T-cell (primary cell): Measurements from ENCODE around the gene ADK. TPM values are rescaled to one million over a fixed set of nuclear protein-coding genes. Genes with fewer than 3 reads are reported as not detected.
"Not testable (repeated sequence)": the region's sequence is repeated elsewhere in the genome, so short reads cannot be mapped to it uniquely, and the experiment has no call there.

Source experiments
- ATAC-seq, 4 experiments: fragments of 200-7000 bp in 3 of 4; fragments of 150-1000 bp in 1 of 4; cut with Tn5 transposase; replicated peaks in 1 of 4; 1 replicate in 3 of 4; 2 replicates in 1 of 4; pipeline ENCODE4 v1.10.0; 2021; ENCODE audit warnings: moderate library complexity in 3 of 4, mild to moderate bottlenecking in 2 of 4, moderate number of reproducible peaks in 1 of 4
- CTCF ChIA-PET, 2 donors: fragments of 300-600 bp; sonication (Branson Sonifier 250); formaldehyde crosslinking; loops; one replicate each; lab custom pipeline; 2022; ENCODE audit warnings: antibody characterized with exemption in 2 of 2; lab: Charles Lee
- POLR2A ChIA-PET, 2 donors: fragments of 300-600 bp; sonication (Branson Sonifier 250); formaldehyde crosslinking; loops; one replicate each; lab custom pipeline; 2022; ENCODE audit warnings: antibody characterized with exemption in 2 of 2; lab: Charles Lee
- DNase-seq, 35 experiments: peaks; one replicate each; pipeline versions ENCODE4 v3.0.0 to v3.0.0-alpha.2; 2013 to 2023
- H3K27ac ChIP-seq: one replicate; pipeline ENCODE4 v1.5.1; 2013; ENCODE audit warnings: low read length
- H3K27me3 ChIP-seq, 2 experiments: replicated peaks in 1 of 2; 1 replicate in 1 of 2; 2 replicates in 1 of 2; pipeline versions ENCODE4 v1.6.1 to v1.7.0; 2013; ENCODE audit warnings: low read length in 1 of 2, mixed read lengths in 1 of 2; ENCODE audit not compliant: control insufficient read depth in 2 of 2, insufficient read depth in 2 of 2; ENCODE audit errors: extremely low read depth in 1 of 2
- H3K36me3 ChIP-seq, 2 donors: 1 replicate in 1 of 2; 2 replicates in 1 of 2; pipeline versions ENCODE4 v1.6.1 to v1.7.0; 2013; ENCODE audit warnings: low read length in 1 of 2; ENCODE audit not compliant: control insufficient read depth in 2 of 2, insufficient read depth in 1 of 2; ENCODE audit errors: extremely low read depth in 1 of 2
- H3K4me1 ChIP-seq, 2 experiments: 1 replicate in 1 of 2; 2 replicates in 1 of 2; pipeline versions ENCODE4 v1.6.1 to v1.7.0; 2013; ENCODE audit warnings: low read length in 2 of 2, mixed read lengths in 1 of 2; ENCODE audit not compliant: insufficient read depth in 2 of 2, control insufficient read depth in 1 of 2; ENCODE audit errors: extremely low read depth in 1 of 2
- H3K4me3 ChIP-seq, 2 donors: 1 replicate in 1 of 2; 2 replicates in 1 of 2; pipeline versions ENCODE4 v1.5.1 to v1.7.0; 2013; ENCODE audit warnings: mild to moderate bottlenecking in 2 of 2, low read length in 1 of 2, moderate library complexity in 1 of 2; ENCODE audit not compliant: control insufficient read depth in 1 of 2; ENCODE audit errors: extremely low read depth in 1 of 2
- H3K9me3 ChIP-seq: 2 replicates; pipeline ENCODE4 v1.7.0; 2013
- H3K27ac Mint-ChIP-seq, 2 donors: one replicate each; pipeline ENCODE4 v1.8.0; 2020 to 2021; ENCODE audit warnings: mild to moderate bottlenecking in 2 of 2, mixed read lengths in 2 of 2
- H3K27me3 Mint-ChIP-seq, 2 donors: one replicate each; pipeline ENCODE4 v1.8.0; 2021 to 2022; ENCODE audit warnings: mixed read lengths in 2 of 2
- H3K36me3 Mint-ChIP-seq: one replicate; pipeline ENCODE4 v1.8.0; 2021; ENCODE audit warnings: mixed read lengths
- H3K4me1 Mint-ChIP-seq, 3 donors: one replicate each; pipeline ENCODE4 v1.8.0; 2020 to 2022; ENCODE audit warnings: mixed read lengths in 3 of 3, mild to moderate bottlenecking in 1 of 3
- H3K4me3 Mint-ChIP-seq, 3 donors: one replicate each; pipeline ENCODE4 v1.8.0; 2020 to 2022; ENCODE audit warnings: mild to moderate bottlenecking in 3 of 3, mixed read lengths in 3 of 3, moderate library complexity in 3 of 3
- H3K9me3 Mint-ChIP-seq, 3 donors: one replicate each; pipeline ENCODE4 v1.8.0; 2020 to 2022; ENCODE audit warnings: mixed read lengths in 3 of 3
- WGBS: methylation state at CpG from one replicate; pipeline ENCODE4 v1.1.5; 2013; ENCODE audit warnings: missing lambda C conversion rate; ENCODE audit not compliant: insufficient coverage; 5-methylcytosine and 5-hydroxymethylcytosine counted together
- total RNA-seq, 35 experiments: library from RNA in 6 of 35; stranded (reverse) in 6 of 35; fragments of 120-200 nt in 1 of 35; gene quantifications; one replicate each; pipeline versions ENCODE4 v1.2.1 to v1.2.4 and lab custom pipeline; 2013 to 2026

ADK gene
- total RNA-seq, 5 donors from 2014 or later (not counting 1 experiment from before 2014, with no cell fraction given) = 20.7 to 32.8 (median 23.6) TPM

GRCh38 chr10:74451127-74451829 is 300.3 kb downstream of the ADK start:
- Mint-ChIP-seq H3K4me3 (no peak overlapping the region), H3K27ac (no peak overlapping the region), H3K4me1 (peaks cover 0 to 1% (median under 1%) of the 10 kb centered on the region in 3 donors), H3K36me3 (peaks cover 13% of the 10 kb centered on the region), H3K27me3 (no peaks in the 10 kb centered on the region), H3K9me3 (peaks cover 0 to 6% (median 0%) of the 10 kb centered on the region in 3 donors)
- Histone ChIP-seq H3K36me3 (peaks cover 0 to 3% of the 10 kb centered on the region in 2 donors), H3K27me3 (no peaks in the 10 kb centered on the region), H3K4me1 (peaks cover 0 to 2% of the 10 kb centered on the region in 2 experiments), H3K4me3 (no peak overlapping the region), H3K27ac (no peak overlapping the region), H3K9me3 (no peaks in the 10 kb centered on the region)
- no peak for DNase-seq
- ChIA-PET POLR2A (interaction anchor here in 1 of 2 donors (0.7 kb wide), 1 partner anchor 471 kb away, joined by 10 read pairs; no protein-coding TSS in a partner anchor), CTCF (interaction anchor here in 1 of 2 donors (0.6 to 0.7 kb wide), 2 partner anchors 9 kb away, joined by 4 to 6 read pairs; no protein-coding TSS in a partner anchor)
- no CpG with 5 or more reads among the region's 1 CpG for WGBS
- no peak for ATAC-seq

GRCh38 chr10:74453169-74453568 is 302.1 kb downstream of the ADK start:
- Histone ChIP-seq H3K4me1 (peaks cover 0 to 2% of the 10 kb centered on the region in 2 experiments), H3K9me3 (no peaks in the 10 kb centered on the region), H3K27ac (no peak overlapping the region), H3K36me3 (peaks cover 0 to 3% of the 10 kb centered on the region in 2 donors), H3K4me3 (no peak overlapping the region), H3K27me3 (no peaks in the 10 kb centered on the region)
- WGBS = no CpG with 5 or more reads among the region's 1 CpG
- ChIA-PET POLR2A (no interaction called here), CTCF (interaction anchor here in 1 of 2 donors (1.3 kb wide), 1 partner anchor 34 kb away, joined by 4 read pairs; no protein-coding TSS in a partner anchor)
- Mint-ChIP-seq H3K4me3 (no peak overlapping the region), H3K27ac (no peak overlapping the region), H3K36me3 (peaks cover 26% of the 10 kb centered on the region), H3K9me3 (peaks cover 4 to 12% (median 5%) of the 10 kb centered on the region in 3 donors), H3K4me1 (peaks cover 0 to 5% (median 0%) of the 10 kb centered on the region in 3 donors), H3K27me3 (no peaks in the 10 kb centered on the region)
- DNase-seq = no peak
- ATAC-seq = no peak

DNA sequence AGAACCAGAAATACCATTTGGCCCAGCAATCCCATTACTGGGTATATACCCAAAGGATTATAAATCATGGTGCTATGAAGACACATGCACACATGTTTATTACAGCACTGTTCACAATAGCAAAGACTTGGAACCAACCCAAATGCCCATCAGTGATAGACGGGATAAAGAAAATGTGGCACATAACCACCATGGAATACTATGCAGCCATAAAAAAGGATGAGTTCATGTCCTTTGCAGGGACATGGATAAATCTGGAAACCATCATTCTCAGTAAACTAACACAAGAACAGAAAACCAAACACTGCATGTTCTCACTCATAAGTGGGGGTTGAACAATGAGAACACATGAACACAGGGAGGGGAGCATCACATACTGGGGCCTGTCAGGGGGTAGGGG is 306.5 kb downstream of the ADK start:
- H3K27ac Mint-ChIP-seq, H3K27ac ChIP-seq, H3K4me3 Mint-ChIP-seq, H3K9me3 ChIP-seq, H3K27me3 ChIP-seq, H3K27me3 Mint-ChIP-seq, POLR2A ChIA-PET, H3K4me3 ChIP-seq, H3K36me3 ChIP-seq, H3K4me1 ChIP-seq, DNase-seq, ATAC-seq: not testable (repeated sequence)
- Mint-ChIP-seq H3K36me3 (peaks cover 26% of the 10 kb centered on the region), H3K9me3 (peaks cover 4 to 12% (median 5%) of the 10 kb centered on the region in 3 donors), H3K4me1 (peaks cover 1 to 11% (median 2%) of the 10 kb centered on the region in 3 donors)
- CTCF ChIA-PET = interaction anchor here in 1 of 2 donors (0.7 kb wide), 1 partner anchor 221 kb away, joined by 4 read pairs; no protein-coding TSS in a partner anchor
- WGBS = 100% methylated on average over 1 of the region's 1 CpG

GRCh38 chr10:74460812-74461211 is 309.8 kb downstream of the ADK start:
- H3K36me3 ChIP-seq = no peaks in the 10 kb centered on the region
- ChIA-PET CTCF (interaction anchor here in 1 of 2 donors (0.5 kb wide), 1 partner anchor 10 kb away, joined by 6 read pairs; no protein-coding TSS in a partner anchor), POLR2A (no interaction called here)
- WGBS = no CpG with 5 or more reads among the region's 1 CpG
- H3K27ac Mint-ChIP-seq = no peak overlapping the region
- H3K4me3 ChIP-seq = no peak overlapping the region
- no peak overlapping the region for H3K27ac ChIP-seq
- peaks cover 4 to 10% (median 5%) of the 10 kb centered on the region in 3 donors for H3K9me3 Mint-ChIP-seq
- no peak for DNase-seq
- H3K36me3 Mint-ChIP-seq = peaks cover 24% of the 10 kb centered on the region
- H3K27me3 ChIP-seq = no peaks in the 10 kb centered on the region
- H3K4me1 ChIP-seq = no peaks in the 10 kb centered on the region
- H3K27me3 Mint-ChIP-seq = no peaks in the 10 kb centered on the region
- no peaks in the 10 kb centered on the region for H3K9me3 ChIP-seq
- H3K4me1 Mint-ChIP-seq = peaks cover 1 to 11% (median 2%) of the 10 kb centered on the region in 3 donors
- no peak overlapping the region for H3K4me3 Mint-ChIP-seq
- no peak for ATAC-seq

DNA sequence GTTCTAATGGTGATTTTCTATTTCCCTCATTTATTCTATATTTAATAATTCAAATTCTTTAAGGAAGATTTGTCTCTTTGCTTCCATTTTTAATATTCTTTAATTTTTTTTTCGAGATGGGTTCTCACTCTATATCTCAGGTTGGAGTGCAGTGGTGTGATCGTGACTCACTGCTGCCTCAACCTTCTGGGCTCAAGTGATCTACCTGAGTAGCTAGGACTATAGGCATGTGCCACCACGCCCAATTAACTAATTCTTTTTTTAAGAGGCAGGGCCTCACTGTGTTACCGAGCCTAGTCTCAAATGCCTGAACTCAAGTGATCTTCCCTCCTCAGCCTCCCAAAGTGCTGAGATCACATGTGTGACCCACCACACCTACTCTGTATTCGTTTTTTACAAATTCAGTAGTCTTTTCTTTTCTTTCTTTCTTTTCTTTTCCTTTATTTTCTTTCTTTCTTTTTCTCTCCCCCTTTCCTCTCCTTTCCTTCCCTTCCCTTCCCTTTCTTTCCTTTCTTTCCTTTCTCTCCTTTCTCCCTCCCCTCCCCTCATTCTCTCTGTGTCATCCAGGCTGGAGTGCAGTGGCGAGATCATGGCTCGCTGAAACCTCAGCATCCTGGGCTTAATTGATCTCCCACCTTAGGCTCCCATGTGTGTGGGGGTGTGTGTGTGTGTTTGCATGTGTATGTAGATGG is 323.1 kb downstream of the ADK start:
- WGBS = 92% methylated on average over 5 of the region's 7 CpGs
- no peak overlapping the region for H3K4me3 ChIP-seq
- DNase-seq (no peak), ATAC-seq (no peak)
- H3K27me3 ChIP-seq = no peaks in the 10 kb centered on the region
- Mint-ChIP-seq H3K27ac (no peak overlapping the region), H3K4me1 (peaks cover 0 to 2% (median 0%) of the 10 kb centered on the region in 3 donors), H3K4me3 (no peak overlapping the region), H3K9me3 (no peaks in the 10 kb centered on the region), H3K36me3 (peaks cover 43% of the 10 kb centered on the region), H3K27me3 (no peaks in the 10 kb centered on the region)
- CTCF ChIA-PET = no interaction called here
- no peaks in the 10 kb centered on the region for H3K36me3 ChIP-seq
- H3K4me1 ChIP-seq = no peaks in the 10 kb centered on the region
- POLR2A ChIA-PET = no interaction called here
- H3K9me3 ChIP-seq = no peaks in the 10 kb centered on the region
- no peak overlapping the region for H3K27ac ChIP-seq

- CTCF ChIA-PET, H3K4me3 ChIP-seq, DNase-seq, H3K27ac Mint-ChIP-seq, H3K4me1 ChIP-seq, ATAC-seq, H3K9me3 Mint-ChIP-seq, H3K27me3 ChIP-seq, H3K4me1 Mint-ChIP-seq, H3K4me3 Mint-ChIP-seq, H3K27ac ChIP-seq, POLR2A ChIA-PET, H3K9me3 ChIP-seq, H3K27me3 Mint-ChIP-seq, H3K36me3 ChIP-seq: not testable (repeated sequence)
- WGBS = 100% methylated on average over 6 of the region's 10 CpGs
- H3K36me3 Mint-ChIP-seq = peaks cover 31% of the 10 kb centered on the region
These were observed 325.2 kb downstream of the ADK start for GRCh38 chr10:74476162-74476706.
